H1 (cell line): ENCODE results near the gene PLD3.

ENCODE experiments used
- CBX5 ChIP-seq: fragments of 300-800, 300-1000 bp; sonication (generic); IDR thresholded peaks from 2 replicates; pipeline ENCODE4 v1.7.1; 2016; ENCODE audit warnings: antibody characterized with exemption, low read length, low read depth
- CHD1 ChIP-seq: IDR thresholded peaks from 2 replicates; pipeline ENCODE4 v1.6.1; 2012; ENCODE audit warnings: low read depth, low read length, improper control_type of control experiment
- CHD2 ChIP-seq: IDR thresholded peaks from 2 replicates; pipeline ENCODE4 v1.6.1; 2012; ENCODE audit warnings: low read length, improper control_type of control experiment
- CTCF ChIP-seq, 3 experiments: IDR thresholded peaks; 1 replicate in 2 of 3; 2 replicates in 1 of 3; pipeline versions ENCODE4 v1.5.1 to v1.6.1; 2011; ENCODE audit warnings: low read length in 3 of 3, mild to moderate bottlenecking in 3 of 3, inconsistent platforms in 2 of 3, low read depth in 1 of 3, moderate library complexity in 1 of 3; ENCODE audit not compliant: insufficient read depth in 1 of 3; ENCODE audit errors: control extremely low read depth in 1 of 3
- EGR1 ChIP-seq: IDR thresholded peaks from 2 replicates; pipeline ENCODE4 v1.6.1; 2011; ENCODE audit warnings: low read depth, low read length, borderline replicate concordance
- POLR2A ChIP-seq, 2 experiments: IDR thresholded peaks; 1 replicate in 1 of 2; 2 replicates in 1 of 2; pipeline ENCODE4 v1.6.1; 2011; ENCODE audit warnings: low read depth in 2 of 2, low read length in 2 of 2, mild to moderate bottlenecking in 2 of 2; ENCODE audit errors: control extremely low read depth in 1 of 2
- SIN3A ChIP-seq, 2 experiments: IDR thresholded peaks in 1 of 2; conservative IDR thresholded peaks in 1 of 2; 2 replicates each; pipeline ENCODE4 v1.6.1; 2011 to 2012; ENCODE audit warnings: low read length in 2 of 2, improper control_type of control experiment in 1 of 2, low read depth in 1 of 2, mild to moderate bottlenecking in 1 of 2
- SIX5 ChIP-seq: IDR thresholded peaks from 2 replicates; pipeline ENCODE4 v1.6.1; 2011; ENCODE audit warnings: mild to moderate bottlenecking, low read depth, low read length

DNA sequence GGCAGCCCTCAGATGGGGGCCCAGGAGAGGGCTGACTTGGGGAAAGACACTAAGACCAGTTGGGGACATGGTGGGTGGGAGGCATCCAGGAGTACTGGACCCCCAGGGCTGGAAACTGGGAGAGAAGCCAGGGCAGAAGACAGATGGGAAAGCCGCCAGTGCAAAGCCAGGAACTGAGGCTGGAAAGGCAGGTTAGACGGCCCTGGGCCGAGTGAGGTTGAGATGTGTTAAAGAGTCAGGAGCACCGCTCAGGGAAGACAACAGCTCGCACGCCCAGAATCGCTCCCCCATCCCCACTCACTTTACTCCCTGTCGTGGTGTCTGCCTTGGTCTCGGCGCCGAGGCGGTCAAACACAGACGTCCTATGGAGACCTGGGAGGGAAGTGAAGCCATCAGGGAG, 24.8 kb upstream of the PLD3 start:
- no peak for TF ChIP-seq CBX5
- no peak for TF ChIP-seq SIX5
- no peak for TF ChIP-seq EGR1
- no peak for TF ChIP-seq POLR2A (IDR thresholded peaks at IDR 0.05; ENCODE audit: control extremely low read depth in 1 of 2, low read depth in 2 of 2, low read length in 2 of 2)
- TF ChIP-seq SIN3A (conservative IDR thresholded peaks at IDR 0.05 in 1 of 2, IDR thresholded peaks at IDR 0.05 in 1 of 2; ENCODE audit: low read depth in 1 of 2, low read length in 2 of 2): no peak
- TF ChIP-seq CTCF (IDR thresholded peaks at IDR 0.05; ENCODE audit: control extremely low read depth in 1 of 3, insufficient read depth in 1 of 3, low read depth in 1 of 3, low read length in 3 of 3): no peak
- no peak for TF ChIP-seq CHD1
- no peak for TF ChIP-seq CHD2
